CD14-positive monocyte (primary cell): ENCODE results near the gene ZNF528. TPM values are rescaled to one million over a fixed set of nuclear protein-coding genes. Genes with fewer than 3 reads are reported as not detected.

Experiments
- DNase-seq, 3 donors: peaks; one replicate each; pipeline ENCODE4 v3.0.0-alpha.2; 2011 to 2022
- H2AFZ ChIP-seq: 2 replicates; pipeline ENCODE4 v1.6.0; 2012; ENCODE audit warnings: mild to moderate bottlenecking, low read depth, low read length, inconsistent platforms; ENCODE audit not compliant: insufficient read depth, poor library complexity, severe bottlenecking
- H3K27ac ChIP-seq, 2 donors: 1 replicate in 1 of 2; 2 replicates in 1 of 2; pipeline ENCODE4 v1.5.1; 2012 to 2013; ENCODE audit warnings: low read length in 2 of 2, control low read depth in 1 of 2, inconsistent platforms in 1 of 2, low read depth in 1 of 2, mild to moderate bottlenecking in 1 of 2
- H3K27me3 ChIP-seq, 2 donors: one replicate each; pipeline versions ENCODE4 v1.6.0 to v1.6.1; 2011 to 2013; ENCODE audit warnings: low read length in 2 of 2; ENCODE audit not compliant: control insufficient read depth in 2 of 2, insufficient read depth in 2 of 2
- H3K36me3 ChIP-seq, 2 donors: replicated peaks in 1 of 2; 1 replicate in 1 of 2; 2 replicates in 1 of 2; pipeline versions ENCODE4 v1.5.1 to v1.6.1; 2012 to 2013; ENCODE audit warnings: low read length in 2 of 2, control low read depth in 1 of 2, inconsistent platforms in 1 of 2, mild to moderate bottlenecking in 1 of 2; ENCODE audit not compliant: insufficient read depth in 2 of 2, control insufficient read depth in 1 of 2
- H3K4me1 ChIP-seq, 2 donors: 1 replicate in 1 of 2; 2 replicates in 1 of 2; pipeline versions ENCODE4 v1.5.1 to v1.6.1; 2012 to 2013; ENCODE audit warnings: low read length in 2 of 2, control low read depth in 1 of 2, inconsistent platforms in 1 of 2, mild to moderate bottlenecking in 1 of 2, moderate library complexity in 1 of 2; ENCODE audit not compliant: insufficient read depth in 2 of 2, control insufficient read depth in 1 of 2
- H3K4me2 ChIP-seq: replicated peaks from 2 replicates; pipeline ENCODE3; 2012; ENCODE audit warnings: low read length, moderate library complexity, mild to moderate bottlenecking; ENCODE audit not compliant: poor library complexity, severe bottlenecking; ENCODE audit errors: extremely low read depth
- H3K4me3 ChIP-seq, 3 experiments: fragments of 200-600 bp in 1 of 3; sonication (generic) in 1 of 3; replicated peaks in 1 of 3; 1 replicate in 2 of 3; 2 replicates in 1 of 3; pipeline ENCODE4 v1.5.1; 2011 to 2013; ENCODE audit warnings: low read length in 3 of 3, mild to moderate bottlenecking in 3 of 3, control low read depth in 2 of 3, low read depth in 2 of 3, inconsistent platforms in 1 of 3, moderate library complexity in 1 of 3
- H3K79me2 ChIP-seq: 2 replicates; pipeline ENCODE4 v1.6.0; 2012; ENCODE audit warnings: mild to moderate bottlenecking, control low read depth, inconsistent platforms, low read length, moderate library complexity; ENCODE audit not compliant: insufficient read depth
- H3K9ac ChIP-seq: 2 replicates; pipeline ENCODE4 v1.6.0; 2017; ENCODE audit warnings: low read length, mild to moderate bottlenecking; ENCODE audit not compliant: insufficient read depth, poor library complexity, severe bottlenecking
- H3K9me3 ChIP-seq, 2 donors: replicated peaks in 1 of 2; 1 replicate in 1 of 2; 2 replicates in 1 of 2; pipeline versions ENCODE4 v1.5.1 to v1.6.1; 2012 to 2013; ENCODE audit warnings: low read length in 2 of 2, control low read depth in 1 of 2; ENCODE audit not compliant: control insufficient read depth in 1 of 2, insufficient read depth in 1 of 2
- H4K20me1 ChIP-seq: 2 replicates; pipeline ENCODE4 v1.6.0; 2012; ENCODE audit warnings: mild to moderate bottlenecking, low read length, control low read depth, moderate library complexity; ENCODE audit not compliant: insufficient read depth
- H3K27ac Mint-ChIP-seq, 7 donors: one replicate each; pipeline ENCODE4 v1.8.0; 2020; ENCODE audit warnings: mild to moderate bottlenecking in 7 of 7, mixed read lengths in 7 of 7, moderate library complexity in 6 of 7, inconsistent platforms in 2 of 7
- H3K27me3 Mint-ChIP-seq, 3 donors: one replicate each; pipeline ENCODE4 v1.8.0; 2021 to 2022; ENCODE audit warnings: low read depth in 3 of 3, mild to moderate bottlenecking in 3 of 3, mixed read lengths in 3 of 3, moderate library complexity in 3 of 3, inconsistent platforms in 1 of 3
- H3K36me3 Mint-ChIP-seq, 2 donors: one replicate each; pipeline ENCODE4 v1.8.0; 2020; ENCODE audit warnings: mixed read lengths in 2 of 2, inconsistent platforms in 1 of 2, mild to moderate bottlenecking in 1 of 2
- H3K4me1 Mint-ChIP-seq: one replicate; pipeline ENCODE4 v1.8.0; 2020; ENCODE audit warnings: mild to moderate bottlenecking, mixed read lengths
- H3K4me3 Mint-ChIP-seq, 2 donors: one replicate each; pipeline ENCODE4 v1.8.0; 2020; ENCODE audit warnings: mild to moderate bottlenecking in 2 of 2, mixed read lengths in 2 of 2, moderate library complexity in 1 of 2
- H3K9me3 Mint-ChIP-seq, 7 donors: one replicate each; pipeline ENCODE4 v1.8.0; 2020 to 2022; ENCODE audit warnings: mixed read lengths in 7 of 7, mild to moderate bottlenecking in 6 of 7, moderate library complexity in 6 of 7, inconsistent platforms in 2 of 7
- WGBS: methylation state at CpG from one replicate; pipeline ENCODE4 v1.1.5; 2013; ENCODE audit warnings: missing lambda C conversion rate; ENCODE audit not compliant: insufficient coverage; 5-methylcytosine and 5-hydroxymethylcytosine counted together
- intact Hi-C, 2 donors: fragments of 100-400 bp; cut with micrococcal nuclease; formaldehyde crosslinking; loops; one replicate each; pipeline versions ENCODE4 v1.15.0 to v1.15.1; 2023
- polyA plus RNA-seq, 3 donors: library from polyadenylated mRNA; depleted of rRNA in 1 of 3; unstranded in 2 of 3; stranded (reverse) in 1 of 3; fragments of 300-500 nt in 2 of 3; fragments of >200 nt in 1 of 3; fragmentation: Illumina TruSeq in 2 of 3; gene quantifications; 1 replicate in 2 of 3; 2 replicates in 1 of 3; pipeline ENCODE4 v1.2.3, GENCODE V29; 2012 to 2021
- TF ChIP-seq, protein P1 (sequence below): fragments of 200-600 bp; IDR thresholded peaks from one replicate; pipeline ENCODE4 v1.8.0; 2022; ENCODE audit warnings: antibody characterized with exemption, mild to moderate bottlenecking

Gene ZNF528
- polyA plus RNA-seq, 3 donors: 0.67 to 4.8 (median 0.86) TPM

- no peak overlapping the region for H2AFZ ChIP-seq
- peaks cover 5 to 9% of the 10 kb centered on the region in 2 donors for H3K36me3 Mint-ChIP-seq
- no peak overlapping the region for H3K4me3 Mint-ChIP-seq
- intact Hi-C loops: no loop called here
- peaks cover 7 to 18% (median 10%) of the 10 kb centered on the region in 3 donors for H3K27me3 Mint-ChIP-seq
- no peak overlapping the region for H3K4me2 ChIP-seq
- H3K4me3 ChIP-seq: peak overlapping the region in 1 of 3 experiments; percentile 30
- H3K4me1 ChIP-seq: peaks cover 6 to 9% of the 10 kb centered on the region in 2 donors
- H3K79me2 ChIP-seq: no peaks in the 10 kb centered on the region
- H3K36me3 ChIP-seq: no peaks in the 10 kb centered on the region
- no peak for DNase-seq
- 33% methylated on average over 39 of the region's 41 CpGs for WGBS
- H3K4me1 Mint-ChIP-seq: peaks cover 11% of the 10 kb centered on the region
- H3K27ac Mint-ChIP-seq: peak overlapping the region in 1 of 7 donors; percentile 50
- no peak overlapping the region for H3K9ac ChIP-seq
- H3K27me3 ChIP-seq: peaks cover 0 to 7% of the 10 kb centered on the region in 2 donors
- TF ChIP-seq, protein P1, sequence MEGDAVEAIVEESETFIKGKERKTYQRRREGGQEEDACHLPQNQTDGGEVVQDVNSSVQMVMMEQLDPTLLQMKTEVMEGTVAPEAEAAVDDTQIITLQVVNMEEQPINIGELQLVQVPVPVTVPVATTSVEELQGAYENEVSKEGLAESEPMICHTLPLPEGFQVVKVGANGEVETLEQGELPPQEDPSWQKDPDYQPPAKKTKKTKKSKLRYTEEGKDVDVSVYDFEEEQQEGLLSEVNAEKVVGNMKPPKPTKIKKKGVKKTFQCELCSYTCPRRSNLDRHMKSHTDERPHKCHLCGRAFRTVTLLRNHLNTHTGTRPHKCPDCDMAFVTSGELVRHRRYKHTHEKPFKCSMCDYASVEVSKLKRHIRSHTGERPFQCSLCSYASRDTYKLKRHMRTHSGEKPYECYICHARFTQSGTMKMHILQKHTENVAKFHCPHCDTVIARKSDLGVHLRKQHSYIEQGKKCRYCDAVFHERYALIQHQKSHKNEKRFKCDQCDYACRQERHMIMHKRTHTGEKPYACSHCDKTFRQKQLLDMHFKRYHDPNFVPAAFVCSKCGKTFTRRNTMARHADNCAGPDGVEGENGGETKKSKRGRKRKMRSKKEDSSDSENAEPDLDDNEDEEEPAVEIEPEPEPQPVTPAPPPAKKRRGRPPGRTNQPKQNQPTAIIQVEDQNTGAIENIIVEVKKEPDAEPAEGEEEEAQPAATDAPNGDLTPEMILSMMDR: no peak
- H3K9me3 ChIP-seq: peaks cover 65 to 94% of the 10 kb centered on the region in 2 donors
- no peak overlapping the region for H3K27ac ChIP-seq
- peaks cover 51 to 94% (median 82%) of the 10 kb centered on the region in 7 donors for H3K9me3 Mint-ChIP-seq
- H4K20me1 ChIP-seq: no peaks in the 10 kb centered on the region
Observed at GRCh38 chr19:52451241-52451640, 53.6 kb downstream of the ZNF528 start.

DNA sequence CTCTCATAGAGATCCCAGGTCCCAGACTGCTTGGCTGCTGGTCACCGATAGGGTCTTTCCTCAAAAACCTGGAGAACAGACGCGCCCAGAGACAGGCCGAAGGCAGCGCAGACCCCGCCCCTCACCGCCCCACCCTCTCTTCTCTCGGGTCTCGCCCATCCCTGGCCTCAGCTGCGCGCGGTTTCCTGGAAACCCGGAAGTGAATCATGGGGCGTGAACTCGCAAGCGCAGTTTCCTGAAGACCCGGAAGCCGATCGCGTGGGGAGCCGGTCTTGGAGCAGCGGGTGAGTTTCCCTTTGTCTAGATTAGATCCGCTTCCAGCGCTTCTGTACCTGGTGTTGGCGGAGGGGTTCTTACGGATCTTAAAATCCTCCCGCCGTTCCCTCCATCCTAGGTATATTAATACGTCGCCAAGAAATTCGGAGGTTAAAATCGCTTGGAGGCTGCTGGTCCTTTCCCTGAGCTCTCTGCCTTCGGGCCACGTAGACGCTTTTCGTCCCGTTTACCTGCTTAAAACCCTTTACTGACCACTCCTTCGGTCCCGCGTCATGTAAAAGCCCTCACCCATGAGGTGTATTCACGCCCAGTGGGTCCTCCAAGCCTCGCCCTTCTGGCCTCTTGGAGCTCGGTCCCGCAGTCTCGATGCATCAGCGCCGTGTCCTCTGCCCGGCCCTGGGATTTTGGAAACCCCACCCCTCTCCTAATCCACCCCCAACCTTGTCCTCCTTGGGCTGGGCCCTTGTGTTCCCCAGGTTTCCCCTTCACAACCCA is 55.9 kb downstream of the ZNF528 start, which contains the start of gene ZNF578:
ZNF578 (plus strand) TSS at position 230 of the 771 bp plus-strand sequence. CDS start 48,293 bp downstream, outside the sequence.
- Histone ChIP-seq H3K4me3 (peak within 1 kb of the TSS; percentile 35 to 74 (median 54)), H4K20me1 (no peaks in the 10 kb centered on the region), H3K9me3 (peaks cover 70 to 96% of the 10 kb centered on the region in 2 donors), H3K79me2 (no peaks in the 10 kb centered on the region), H3K36me3 (peaks cover 0 to 4% of the 10 kb centered on the region in 2 donors), H3K27ac (no peak within 1 kb of the TSS), H3K4me1 (peaks cover 6 to 9% of the 10 kb centered on the region in 2 donors), H3K27me3 (peaks cover 0 to 7% of the 10 kb centered on the region in 2 donors), H3K9ac (no peak within 1 kb of the TSS), H2AFZ (peak within 1 kb of the TSS; percentile 59), H3K4me2 (peak within 1 kb of the TSS; percentile 67)
- no peak within 1 kb of the TSS for H3K27ac Mint-ChIP-seq
- 8% methylated on average over 42 of the region's 48 CpGs for WGBS
- peaks cover 11% of the 10 kb centered on the region for H3K4me1 Mint-ChIP-seq
- H3K4me3 Mint-ChIP-seq: peak within 1 kb of the TSS; percentile 80 to 88
- peak; percentile 3 to 29 (median 4) for DNase-seq
- peaks cover 61 to 95% (median 88%) of the 10 kb centered on the region in 7 donors for H3K9me3 Mint-ChIP-seq
- TF ChIP-seq, protein P1: no peak
- intact Hi-C loops: no loop called here
- peaks cover 7 to 18% (median 10%) of the 10 kb centered on the region in 3 donors for H3K27me3 Mint-ChIP-seq
- H3K36me3 Mint-ChIP-seq: peaks cover 9 to 13% of the 10 kb centered on the region in 2 donors
